Body of pancreas (tissue), 4 donors: ENCODE data around the gene UBE2R2. TPM values are rescaled to one million over a fixed set of nuclear protein-coding genes. Genes with fewer than 3 reads are reported as not detected.
"Not testable (repeated sequence)": the region's sequence is repeated elsewhere in the genome, so short reads cannot be mapped to it uniquely, and the experiment has no call there.

Source experiments
- ATAC-seq: fragments of 150-250 bp; one replicate; pipeline ENCODE4 v1.9.1; 2016
- DNase-seq, 4 donors: peaks; one replicate each; pipeline ENCODE4 v3.0.0-alpha.2; 2019
- H3K27ac ChIP-seq, 4 donors: fragments of 200-600 bp; sonication (generic); 1 replicate in 3 of 4; 2 replicates in 1 of 4; pipeline versions ENCODE4 v1.5.1 to v1.6.1; 2016 to 2019; ENCODE audit warnings: mild to moderate bottlenecking in 1 of 4, mixed read lengths in 1 of 4, moderate library complexity in 1 of 4
- H3K27me3 ChIP-seq, 2 donors: fragments of 200-600 bp; sonication (generic); one replicate each; pipeline ENCODE4 v1.6.0; 2016; ENCODE audit warnings: mild to moderate bottlenecking in 1 of 2
- H3K36me3 ChIP-seq, 2 donors: fragments of 200-600 bp; sonication (generic); replicated peaks in 1 of 2; 2 replicates each; pipeline ENCODE4 v1.5.1; 2016; ENCODE audit warnings: low read depth in 2 of 2; ENCODE audit not compliant: insufficient read depth in 1 of 2
- H3K4me1 ChIP-seq: fragments of 200-600 bp; sonication (generic); one replicate; pipeline ENCODE4 v1.6.0; 2016
- H3K4me3 ChIP-seq, 2 donors: fragments of 200-600 bp; sonication (generic); 1 replicate in 1 of 2; 2 replicates in 1 of 2; pipeline ENCODE4 v1.5.1; 2016 to 2019
- H3K9me3 ChIP-seq, 3 donors: fragments of 200-600 bp; sonication (generic); 1 replicate in 2 of 3; 2 replicates in 1 of 3; pipeline ENCODE4 v1.5.1; 2016
- POLR2A ChIP-seq, 3 donors: fragments of 450-650 bp; IDR thresholded peaks; one replicate each; pipeline ENCODE4 v1.6.1; 2016; ENCODE audit warnings: antibody characterized with exemption in 3 of 3, mild to moderate bottlenecking in 2 of 3
- WGBS, 2 donors: methylation state at CpG; one replicate each; pipeline ENCODE4 v1.1.5; 2017; 5-methylcytosine and 5-hydroxymethylcytosine counted together
- intact Hi-C: fragments of 100-400 bp; cut with DNase I; formaldehyde crosslinking; loops from one replicate; pipeline ENCODE4 v1.15.1; 2023
- total RNA-seq, 2 donors: library from RNA; depleted of rRNA; stranded (reverse); fragments of >200 nt; gene quantifications; one replicate each; pipeline ENCODE4 v1.1.0, GENCODE V29; 2016
- TF ChIP-seq, protein P1 (sequence below), 7 experiments: fragments of 450-650 bp in 4 of 7; fragments of 200-600 bp in 3 of 7; sonication (generic) in 3 of 7; IDR thresholded peaks; one replicate each; pipeline ENCODE4 v1.5.1; 2016 to 2019; ENCODE audit warnings: antibody characterized with exemption in 7 of 7

The UBE2R2 gene
- total RNA-seq, 2 donors from 2014 or later: 26.7 to 31.4 TPM

- intact Hi-C loops: not testable (repeated sequence)
- TF ChIP-seq, protein P1, sequence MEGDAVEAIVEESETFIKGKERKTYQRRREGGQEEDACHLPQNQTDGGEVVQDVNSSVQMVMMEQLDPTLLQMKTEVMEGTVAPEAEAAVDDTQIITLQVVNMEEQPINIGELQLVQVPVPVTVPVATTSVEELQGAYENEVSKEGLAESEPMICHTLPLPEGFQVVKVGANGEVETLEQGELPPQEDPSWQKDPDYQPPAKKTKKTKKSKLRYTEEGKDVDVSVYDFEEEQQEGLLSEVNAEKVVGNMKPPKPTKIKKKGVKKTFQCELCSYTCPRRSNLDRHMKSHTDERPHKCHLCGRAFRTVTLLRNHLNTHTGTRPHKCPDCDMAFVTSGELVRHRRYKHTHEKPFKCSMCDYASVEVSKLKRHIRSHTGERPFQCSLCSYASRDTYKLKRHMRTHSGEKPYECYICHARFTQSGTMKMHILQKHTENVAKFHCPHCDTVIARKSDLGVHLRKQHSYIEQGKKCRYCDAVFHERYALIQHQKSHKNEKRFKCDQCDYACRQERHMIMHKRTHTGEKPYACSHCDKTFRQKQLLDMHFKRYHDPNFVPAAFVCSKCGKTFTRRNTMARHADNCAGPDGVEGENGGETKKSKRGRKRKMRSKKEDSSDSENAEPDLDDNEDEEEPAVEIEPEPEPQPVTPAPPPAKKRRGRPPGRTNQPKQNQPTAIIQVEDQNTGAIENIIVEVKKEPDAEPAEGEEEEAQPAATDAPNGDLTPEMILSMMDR (IDR thresholded peaks at IDR 0.05): peak in 1 of 7 experiments; percentile 11
- 9 to 50% methylated on average over 1 of the region's 1 CpG for WGBS, 2 donors
These were observed 23.5 kb upstream of the UBE2R2 start for GRCh38 chr9:33793496-33793895.

DNA sequence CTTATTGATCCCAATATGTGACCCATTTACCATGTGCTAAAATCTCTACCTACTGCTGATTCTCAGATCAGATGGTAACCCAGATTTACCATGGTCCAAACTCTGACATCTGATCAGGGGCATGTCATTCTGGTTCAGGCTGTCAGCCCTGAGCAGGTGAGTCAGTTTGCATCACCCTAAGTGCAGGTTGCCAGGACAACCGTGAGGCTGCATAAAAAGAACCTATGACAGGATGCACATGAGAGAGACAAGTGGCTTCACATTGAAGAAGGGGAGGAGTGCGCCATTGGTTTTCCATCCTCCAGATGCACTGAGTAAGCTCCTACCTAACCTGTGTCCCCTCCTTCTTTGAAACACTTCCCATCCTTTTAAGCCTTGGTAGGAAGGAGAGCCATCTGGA, 22.4 kb upstream of the UBE2R2 start:
- Histone ChIP-seq H3K27me3 (no peaks in the 10 kb centered on the region), H3K4me1 (peaks cover 89% of the 10 kb centered on the region), H3K36me3 (no peaks in the 10 kb centered on the region), H3K9me3 (no peaks in the 10 kb centered on the region), H3K4me3 (no peak overlapping the region), H3K27ac (peak overlapping the region; percentile 79 to 89 (median 88))
- intact Hi-C loops: no loop called here
- DNase-seq (peak in 3 of 4 donors; percentile 37 to 43 (median 41)), ATAC-seq (no peak)
- 62 to 72% methylated on average over 2 of the region's 2 CpGs for WGBS, 2 donors
- TF ChIP-seq, protein P1 (IDR thresholded peaks at IDR 0.05): no peak
- no peak for TF ChIP-seq POLR2A (IDR thresholded peaks at IDR 0.05)

More at GRCh38 chr9:33793496-33793895, 23.5 kb upstream of the UBE2R2 start:
- H3K36me3 ChIP-seq, H3K4me3 ChIP-seq, H3K27me3 ChIP-seq, H3K9me3 ChIP-seq, ATAC-seq: not testable (repeated sequence)
- peaks cover 86% of the 10 kb centered on the region for H3K4me1 ChIP-seq
- H3K27ac ChIP-seq: peak overlapping the region in 3 of 4 donors; percentile 79 to 89 (median 88)
- peak; percentile 61 to 79 (median 70) for DNase-seq

GRCh38 chr9:33795281-33795680, 21.7 kb upstream of the UBE2R2 start, which contains the start of gene PRSS3:
TSS of gene PRSS3 (plus strand) at chr9:33795561. CDS start at chr9:33795574, 13 bp downstream.
- WGBS, 2 donors: 20 to 38% methylated on average over 4 of the region's 4 CpGs
- ATAC-seq: peak; percentile 69
- intact Hi-C loops: no loop called here
- H3K27me3 ChIP-seq: no peaks in the 10 kb centered on the region
- TF ChIP-seq, protein P1 (IDR thresholded peaks at IDR 0.05): no peak
- TF ChIP-seq POLR2A (IDR thresholded peaks at IDR 0.05): peak in 2 of 3 donors; percentile 52 to 69
- peaks cover 94% of the 10 kb centered on the region for H3K4me1 ChIP-seq
- no peaks in the 10 kb centered on the region for H3K36me3 ChIP-seq
- no peaks in the 10 kb centered on the region for H3K9me3 ChIP-seq
- H3K4me3 ChIP-seq: no peak within 1 kb of the TSS
- peak within 1 kb of the TSS; percentile 79 to 89 (median 88) for H3K27ac ChIP-seq
- peak; percentile 82 to 92 (median 87) for DNase-seq

DNA sequence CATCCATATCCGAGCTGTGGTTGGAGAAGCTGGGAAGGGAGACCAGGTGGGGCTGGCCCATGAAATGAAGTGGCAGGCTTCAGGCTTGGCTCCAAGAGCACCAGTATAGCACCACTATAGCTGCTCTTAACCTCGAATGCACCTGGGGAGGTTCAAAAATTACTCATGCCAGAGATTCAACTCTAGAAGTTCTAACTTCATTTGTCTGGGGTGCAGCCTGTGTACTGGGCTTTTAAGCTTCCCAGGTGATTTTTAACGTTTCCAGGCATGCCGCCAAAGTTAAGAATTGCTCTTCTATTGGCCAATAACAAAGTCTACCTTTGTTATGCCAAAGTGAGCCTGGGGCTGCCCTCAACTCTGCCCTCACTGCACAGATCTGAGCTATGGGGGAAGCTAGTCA, 21.1 kb upstream of the UBE2R2 start:
- 9 to 16% methylated on average over 2 to 4 of the region's 4 CpGs for WGBS, 2 donors
- DNase-seq (peak; percentile 81 to 91 (median 87)), ATAC-seq (peak; percentile 60)
- H3K9me3 ChIP-seq: no peaks in the 10 kb centered on the region
- H3K4me1 ChIP-seq: peaks cover 99% of the 10 kb centered on the region
- peak in 1 of 3 donors; percentile 39 for TF ChIP-seq POLR2A (IDR thresholded peaks at IDR 0.05)
- TF ChIP-seq, protein P1 (IDR thresholded peaks at IDR 0.05): no peak
- H3K36me3 ChIP-seq: no peaks in the 10 kb centered on the region
- peak overlapping the region; percentile 79 to 89 (median 88) for H3K27ac ChIP-seq
- H3K27me3 ChIP-seq: no peaks in the 10 kb centered on the region
- intact Hi-C loops: no loop called here
- no peak overlapping the region for H3K4me3 ChIP-seq

- peak in 1 of 3 donors; percentile 26 for TF ChIP-seq POLR2A (IDR thresholded peaks at IDR 0.05)
- intact Hi-C loops, H3K36me3 ChIP-seq, H3K27me3 ChIP-seq, H3K4me3 ChIP-seq, H3K9me3 ChIP-seq: not testable (repeated sequence)
- peak; percentile 72 to 82 (median 76) for DNase-seq
- ATAC-seq: peak; percentile 25
- WGBS, 2 donors: 34 to 36% methylated on average over 5 of the region's 5 CpGs
- Histone ChIP-seq H3K27ac (peak overlapping the region; percentile 79 to 89 (median 88)), H3K4me1 (peaks cover 97% of the 10 kb centered on the region)
These were observed 20.3 kb upstream of the UBE2R2 start for GRCh38 chr9:33796679-33797078.
